Measurements from ENCODE around the gene PCDH19. TPM values are rescaled to one million over a fixed set of nuclear protein-coding genes. Genes with fewer than 3 reads are reported as not detected.

Gene PCDH19
- total RNA-seq, result 1.8 TPM

GRCh38 chrX:100409610-100410590 lies at the start of gene PCDH19:
TSS of gene PCDH19 (minus strand) at chrX:100410273. CDS start at chrX:100408597, 1,676 bp downstream.

Other genes starting within 250 kb of the PCDH19 start
- 7.8 TPM for gene TNMD, start 174.7 kb upstream of the PCDH19 start, total RNA-seq
- 72.9 TPM for gene TSPAN6, start 226.5 kb upstream of the PCDH19 start, total RNA-seq
- 17.9 TPM for gene SRPX2, start 233.9 kb upstream of the PCDH19 start, total RNA-seq

All from metanephros (tissue), 1 donor.